ENCODE data around the gene BAIAP2L2. TPM values are rescaled to one million over a fixed set of nuclear protein-coding genes. Genes with fewer than 3 reads are reported as not detected.

BAIAP2L2 gene
- total RNA-seq, 4 donors from 2014 or later: 0.44 to 2.3 (median 1.2) TPM

- TF ChIP-seq, protein P1, sequence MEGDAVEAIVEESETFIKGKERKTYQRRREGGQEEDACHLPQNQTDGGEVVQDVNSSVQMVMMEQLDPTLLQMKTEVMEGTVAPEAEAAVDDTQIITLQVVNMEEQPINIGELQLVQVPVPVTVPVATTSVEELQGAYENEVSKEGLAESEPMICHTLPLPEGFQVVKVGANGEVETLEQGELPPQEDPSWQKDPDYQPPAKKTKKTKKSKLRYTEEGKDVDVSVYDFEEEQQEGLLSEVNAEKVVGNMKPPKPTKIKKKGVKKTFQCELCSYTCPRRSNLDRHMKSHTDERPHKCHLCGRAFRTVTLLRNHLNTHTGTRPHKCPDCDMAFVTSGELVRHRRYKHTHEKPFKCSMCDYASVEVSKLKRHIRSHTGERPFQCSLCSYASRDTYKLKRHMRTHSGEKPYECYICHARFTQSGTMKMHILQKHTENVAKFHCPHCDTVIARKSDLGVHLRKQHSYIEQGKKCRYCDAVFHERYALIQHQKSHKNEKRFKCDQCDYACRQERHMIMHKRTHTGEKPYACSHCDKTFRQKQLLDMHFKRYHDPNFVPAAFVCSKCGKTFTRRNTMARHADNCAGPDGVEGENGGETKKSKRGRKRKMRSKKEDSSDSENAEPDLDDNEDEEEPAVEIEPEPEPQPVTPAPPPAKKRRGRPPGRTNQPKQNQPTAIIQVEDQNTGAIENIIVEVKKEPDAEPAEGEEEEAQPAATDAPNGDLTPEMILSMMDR (IDR thresholded peaks at IDR 0.05; ENCODE audit: low read depth): no peak
These were observed 998 bp downstream of the BAIAP2L2 start for GRCh38 chr22:38109371-38110001.

DNA sequence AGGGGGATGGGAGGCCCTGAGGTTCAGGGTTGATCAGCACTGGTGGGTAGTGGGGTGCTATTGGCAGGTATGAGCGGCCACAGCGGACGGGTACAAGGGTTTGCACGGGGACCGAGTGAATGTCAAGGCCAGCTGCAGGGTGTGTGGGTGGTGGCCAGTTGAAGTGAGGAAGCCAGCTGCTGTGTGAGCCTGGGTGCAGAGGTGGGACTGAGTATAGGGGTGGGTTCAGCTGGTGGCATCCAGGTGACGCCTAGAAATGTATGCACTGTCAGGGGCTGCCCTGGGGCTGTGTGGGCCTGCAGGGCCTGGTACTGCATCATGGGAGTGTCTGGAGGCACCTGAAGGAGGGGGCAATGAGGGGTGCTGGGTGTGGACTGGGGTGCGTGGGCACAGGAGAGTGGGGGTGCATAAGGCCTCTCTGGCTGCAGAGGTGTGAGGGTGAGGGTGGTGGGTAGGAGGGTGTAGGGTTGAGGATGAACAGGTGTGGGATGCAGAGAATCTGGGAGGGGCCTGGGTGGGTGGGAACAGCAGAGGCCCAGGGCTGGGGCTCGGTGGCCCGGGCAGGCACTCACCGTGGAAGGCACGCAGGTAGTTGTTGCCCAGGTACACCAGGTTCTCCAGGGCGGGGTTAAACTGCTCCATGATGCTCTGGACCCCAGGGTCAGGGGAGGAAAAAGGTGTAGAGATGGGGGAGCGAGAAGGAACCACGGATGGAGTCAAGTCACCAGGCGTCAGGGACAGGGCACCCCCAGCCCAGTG is 1.7 kb downstream of the BAIAP2L2 start:
- TF ChIP-seq, protein P1 (IDR thresholded peaks at IDR 0.05; ENCODE audit: low read depth): no peak

DNA sequence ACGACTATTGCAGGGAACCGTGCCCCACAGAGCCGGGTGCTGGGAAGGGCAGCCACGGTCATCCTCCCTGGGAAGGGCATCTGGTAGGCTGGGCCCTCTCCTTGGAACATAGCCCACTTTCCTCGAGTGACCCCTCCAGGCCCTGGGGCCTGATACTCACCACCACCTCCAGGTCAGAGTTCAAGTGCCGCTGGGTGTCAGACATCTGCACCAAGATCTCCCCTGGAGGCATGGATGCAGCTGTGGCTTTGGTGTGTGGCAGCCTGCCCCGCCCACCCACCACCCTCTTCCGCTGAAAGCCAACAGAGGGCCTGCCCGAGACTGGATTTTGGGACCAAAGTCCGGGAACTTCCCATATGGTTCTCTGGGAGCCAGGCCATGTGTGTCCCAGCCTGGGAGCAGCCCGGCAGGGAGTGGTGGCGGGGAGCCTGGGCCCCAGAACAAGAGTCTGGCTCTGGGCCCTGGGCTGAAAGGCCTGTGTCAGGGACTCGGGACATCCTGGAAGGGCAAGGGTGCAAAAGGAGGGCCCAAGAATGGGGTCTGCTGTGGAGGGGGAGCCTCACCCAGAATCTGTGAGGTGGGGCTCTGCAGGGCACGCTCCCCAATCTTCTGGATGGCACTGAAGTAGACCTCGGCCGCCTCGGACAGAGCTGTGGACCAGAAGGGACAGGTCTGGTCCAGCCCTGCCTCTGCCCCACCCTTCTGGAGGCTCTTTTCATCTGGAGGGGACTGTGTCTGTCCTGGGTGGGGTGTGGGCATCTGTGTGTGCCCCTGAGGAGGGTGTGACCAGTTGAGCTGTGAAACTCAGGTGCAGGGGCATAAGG is 2.6 kb downstream of the BAIAP2L2 start:
- TF ChIP-seq, protein P1 (IDR thresholded peaks at IDR 0.05; ENCODE audit: low read depth): no peak

DNA sequence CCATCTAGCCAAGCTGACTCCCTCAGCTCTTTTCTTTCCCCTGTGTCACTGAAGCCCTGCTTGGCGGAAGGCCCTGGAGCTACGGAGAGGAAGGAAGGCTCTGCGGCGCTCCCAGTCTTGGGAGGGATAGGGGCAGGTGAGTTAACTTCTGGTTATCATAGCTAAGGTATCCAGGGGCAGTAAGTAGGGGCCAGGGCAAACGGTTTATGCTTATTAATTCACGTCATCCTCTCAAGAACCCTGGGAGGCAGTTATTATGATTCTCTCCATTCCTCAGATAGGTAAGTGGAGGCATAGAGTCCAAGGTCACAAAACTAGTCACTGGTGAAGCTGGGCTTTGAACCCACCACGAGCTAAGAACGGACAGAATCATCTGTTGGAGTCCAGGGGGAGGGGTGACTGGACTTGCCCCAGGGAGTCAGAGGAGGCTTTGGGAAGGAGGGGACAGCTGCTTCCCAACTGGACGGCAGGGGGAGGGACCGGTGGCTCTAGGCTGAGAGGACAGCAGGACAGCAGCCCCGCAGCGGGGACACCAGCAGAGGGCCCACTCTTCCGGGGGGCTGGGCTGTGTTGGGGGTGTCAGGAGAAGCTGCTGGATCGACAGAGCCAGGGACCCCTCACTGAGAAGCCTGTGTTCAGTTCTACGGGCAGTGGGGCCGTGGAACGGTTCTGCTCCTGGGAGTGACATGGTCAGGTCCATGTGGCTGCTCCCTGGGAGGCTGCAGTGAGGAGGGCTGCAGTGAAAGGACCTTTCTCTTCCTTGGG is 3.5 kb downstream of the BAIAP2L2 start:
- TF ChIP-seq, protein P1 (IDR thresholded peaks at IDR 0.05; ENCODE audit: low read depth): no peak

GRCh38 chr22:38104084-38104483 is 6.4 kb downstream of the BAIAP2L2 start:
- TF ChIP-seq, protein P1 (IDR thresholded peaks at IDR 0.05; ENCODE audit: low read depth): no peak

GRCh38 chr22:38103641-38104040 is 6.8 kb downstream of the BAIAP2L2 start:
- TF ChIP-seq, protein P1 (IDR thresholded peaks at IDR 0.05; ENCODE audit: low read depth): no peak
